ENCODE measurements around the gene MCTP1. TPM values are rescaled to one million over a fixed set of nuclear protein-coding genes. Genes with fewer than 3 reads are reported as not detected.
"Not testable (repeated sequence)": the region's sequence is repeated elsewhere in the genome, so short reads cannot be mapped to it uniquely, and the experiment has no call there.

The MCTP1 gene
- total RNA-seq, 1 donor from 2014 or later: not detected

- intact Hi-C loops (cut with micrococcal nuclease): no loop called here
- H3K36me3 Mint-ChIP-seq (ENCODE audit: low read depth): no peaks in the 10 kb centered on the region
- no peaks in the 10 kb centered on the region for H3K4me1 Mint-ChIP-seq (ENCODE audit: low read depth)
- no peak overlapping the region for H3K4me3 Mint-ChIP-seq
- H3K9me3 Mint-ChIP-seq: no peaks in the 10 kb centered on the region
- no peak for DNase-seq (ENCODE audit: low spot score)
- H3K27me3 Mint-ChIP-seq (ENCODE audit: insufficient read depth): peaks cover 10% of the 10 kb centered on the region
- no peak overlapping the region for H3K27ac Mint-ChIP-seq
These were observed 414.2 kb downstream of the MCTP1 start for GRCh38 chr5:94870511-94871183.

GRCh38 chr5:94869921-94870320 is 415.0 kb downstream of the MCTP1 start:
- H3K4me1 Mint-ChIP-seq (ENCODE audit: low read depth): no peaks in the 10 kb centered on the region
- no peaks in the 10 kb centered on the region for H3K36me3 Mint-ChIP-seq (ENCODE audit: low read depth)
- no peak overlapping the region for H3K4me3 Mint-ChIP-seq
- no peak for DNase-seq (ENCODE audit: low spot score)
- intact Hi-C loops (cut with micrococcal nuclease): no loop called here
- H3K27ac Mint-ChIP-seq: no peak overlapping the region
- H3K9me3 Mint-ChIP-seq: no peaks in the 10 kb centered on the region
- H3K27me3 Mint-ChIP-seq (ENCODE audit: insufficient read depth): peaks cover 6% of the 10 kb centered on the region

DNA sequence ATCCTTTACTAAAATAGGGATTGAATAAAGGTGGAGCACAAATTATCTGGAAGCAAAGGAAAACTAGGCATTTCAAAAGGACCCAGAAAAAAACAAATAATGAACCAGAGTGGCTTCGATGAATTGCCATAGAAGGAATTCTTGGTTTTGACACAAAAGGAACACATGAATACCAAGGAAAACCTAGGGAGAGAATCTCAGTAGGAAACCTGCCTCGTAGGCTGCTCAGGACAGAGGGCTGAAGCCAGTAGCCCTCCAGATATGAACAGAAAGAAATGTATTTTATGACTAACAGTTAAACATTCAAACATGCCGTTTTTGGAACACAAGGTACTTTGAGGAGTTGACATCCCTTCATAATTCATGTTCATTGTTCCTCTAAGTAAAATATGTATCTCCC is 420.9 kb downstream of the MCTP1 start:
- Mint-ChIP-seq H3K27me3 (ENCODE audit: insufficient read depth) (peaks cover 10% of the 10 kb centered on the region), H3K9me3 (no peaks in the 10 kb centered on the region), H3K4me1 (ENCODE audit: low read depth) (no peaks in the 10 kb centered on the region), H3K4me3 (no peak overlapping the region), H3K27ac (no peak overlapping the region), H3K36me3 (ENCODE audit: low read depth) (no peaks in the 10 kb centered on the region)
- no peak for DNase-seq (ENCODE audit: low spot score)
- intact Hi-C loops (cut with micrococcal nuclease): no loop called here

DNA sequence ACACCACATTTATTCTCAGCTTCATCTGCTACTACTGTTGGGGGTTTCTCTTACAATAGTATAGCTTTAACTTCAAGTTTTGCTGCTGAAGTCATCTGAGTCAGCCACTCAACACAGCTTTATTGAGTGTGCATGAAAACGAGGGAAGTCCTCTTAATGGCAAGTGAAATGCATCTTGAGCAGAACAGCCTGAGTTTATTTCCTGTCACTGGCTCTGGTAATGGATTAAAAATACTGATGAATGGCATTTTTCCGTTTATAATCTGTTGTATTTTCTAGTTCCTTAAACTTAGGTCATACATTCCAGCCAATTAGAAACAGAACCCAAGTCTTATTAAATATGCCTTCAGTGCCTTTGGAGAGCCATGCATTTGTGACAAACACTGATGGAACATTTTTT is 427.8 kb downstream of the MCTP1 start:
- intact Hi-C loops (cut with micrococcal nuclease): no loop called here
- peaks cover 15% of the 10 kb centered on the region for H3K27me3 Mint-ChIP-seq (ENCODE audit: insufficient read depth)
- no peak overlapping the region for H3K27ac Mint-ChIP-seq
- DNase-seq (ENCODE audit: low spot score): no peak
- no peaks in the 10 kb centered on the region for H3K4me1 Mint-ChIP-seq (ENCODE audit: low read depth)
- H3K36me3 Mint-ChIP-seq (ENCODE audit: low read depth): no peaks in the 10 kb centered on the region
- H3K4me3 Mint-ChIP-seq: no peak overlapping the region
- no peaks in the 10 kb centered on the region for H3K9me3 Mint-ChIP-seq

- Mint-ChIP-seq H3K27me3 (ENCODE audit: insufficient read depth) (peaks cover 8% of the 10 kb centered on the region), H3K4me3 (no peak overlapping the region), H3K4me1 (ENCODE audit: low read depth) (no peaks in the 10 kb centered on the region), H3K27ac (no peak overlapping the region), H3K36me3 (ENCODE audit: low read depth) (no peaks in the 10 kb centered on the region), H3K9me3 (no peaks in the 10 kb centered on the region)
- no peak for DNase-seq (ENCODE audit: low spot score)
- intact Hi-C loops (cut with micrococcal nuclease): no loop called here
These were observed 428.6 kb downstream of the MCTP1 start for GRCh38 chr5:94856257-94856800.

DNA sequence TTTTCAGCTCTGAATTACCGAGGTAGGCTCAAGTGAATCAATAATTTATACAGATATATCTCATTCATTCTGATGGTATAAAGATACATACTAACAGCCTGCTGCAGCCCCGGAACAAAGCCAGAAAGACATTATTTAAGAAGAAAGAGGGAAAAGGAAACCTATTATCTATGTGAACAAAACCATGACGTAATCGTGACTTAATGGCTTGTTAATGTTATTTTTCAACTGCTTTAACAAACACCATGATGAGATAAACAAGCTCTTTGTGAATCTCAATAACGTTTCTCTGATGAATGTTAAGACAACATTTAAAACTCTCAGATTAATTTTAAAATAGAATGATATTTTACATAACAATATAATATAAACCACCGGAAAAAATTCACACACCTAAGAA is 429.4 kb downstream of the MCTP1 start:
- Mint-ChIP-seq H3K9me3 (no peaks in the 10 kb centered on the region), H3K27ac (no peak overlapping the region), H3K27me3 (ENCODE audit: insufficient read depth) (peaks cover 5% of the 10 kb centered on the region), H3K36me3 (ENCODE audit: low read depth) (no peaks in the 10 kb centered on the region), H3K4me3 (no peak overlapping the region), H3K4me1 (ENCODE audit: low read depth) (no peaks in the 10 kb centered on the region)
- DNase-seq (ENCODE audit: low spot score): no peak
- intact Hi-C loops (cut with micrococcal nuclease): no loop called here

DNA sequence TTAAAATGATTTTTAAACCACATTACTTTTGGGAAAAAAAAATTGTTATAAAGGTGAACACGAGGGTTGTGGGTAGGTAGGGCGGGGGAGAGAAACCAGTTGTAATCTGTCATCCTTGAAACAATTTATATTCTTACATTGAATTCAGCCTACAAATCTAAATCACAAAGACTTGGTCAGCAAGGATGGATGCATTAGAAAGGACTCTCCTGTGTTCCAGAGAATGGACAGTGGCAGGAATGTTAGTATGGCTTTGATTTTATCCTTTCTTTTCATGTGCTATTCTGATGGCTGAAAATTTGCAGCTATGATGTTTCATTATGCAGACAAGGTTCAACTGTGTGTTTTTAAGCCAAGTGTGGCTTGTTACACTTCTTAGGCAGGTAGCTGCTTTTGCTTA is 431.8 kb downstream of the MCTP1 start:
- Mint-ChIP-seq H3K36me3 (ENCODE audit: low read depth) (no peaks in the 10 kb centered on the region), H3K27ac (no peak overlapping the region), H3K4me3 (no peak overlapping the region), H3K27me3 (ENCODE audit: insufficient read depth) (peaks cover 5% of the 10 kb centered on the region), H3K4me1 (ENCODE audit: low read depth) (peaks cover 3% of the 10 kb centered on the region), H3K9me3 (no peaks in the 10 kb centered on the region)
- DNase-seq (ENCODE audit: low spot score): no peak
- intact Hi-C loops (cut with micrococcal nuclease): loop anchor here (5.0 kb wide), 2 partner anchors 1051 to 1231 kb away; no protein-coding TSS in a partner anchor

DNA sequence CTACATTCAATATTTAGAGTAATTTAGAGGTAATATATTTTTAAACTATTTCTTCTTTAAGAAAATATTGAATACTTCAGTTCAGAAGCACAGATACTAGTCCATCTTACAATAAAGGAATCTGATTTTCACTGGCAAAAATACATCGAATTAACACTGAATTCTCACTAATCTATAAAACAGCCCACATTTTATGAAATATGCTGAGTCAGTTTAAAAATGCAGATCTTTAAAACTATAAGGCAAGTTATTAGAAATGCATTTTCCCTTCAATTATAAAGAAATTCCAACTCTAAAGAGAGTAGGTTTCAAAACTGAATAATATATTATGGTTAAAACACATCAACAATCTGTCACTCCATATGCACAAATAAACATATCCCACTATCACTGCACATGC is 433.9 kb downstream of the MCTP1 start:
- H3K9me3 Mint-ChIP-seq: no peaks in the 10 kb centered on the region
- H3K27ac Mint-ChIP-seq: no peak overlapping the region
- intact Hi-C loops (cut with micrococcal nuclease): loop anchor here (1.0 to 5.0 kb wide), 12 partner anchors 58 to 1269 kb away; partner anchors contain the start of genes KIAA0825 and SLF1
- no peak for DNase-seq (ENCODE audit: low spot score)
- no peak overlapping the region for H3K4me3 Mint-ChIP-seq
- no peaks in the 10 kb centered on the region for H3K27me3 Mint-ChIP-seq (ENCODE audit: insufficient read depth)
- no peaks in the 10 kb centered on the region for H3K36me3 Mint-ChIP-seq (ENCODE audit: low read depth)
- H3K4me1 Mint-ChIP-seq (ENCODE audit: low read depth): peaks cover 21% of the 10 kb centered on the region

- peak; percentile 32 for DNase-seq (ENCODE audit: low spot score)
- intact Hi-C loops (cut with micrococcal nuclease): loop anchor here (1.0 to 5.0 kb wide), 12 partner anchors 57 to 1268 kb away; partner anchors contain the start of genes KIAA0825 and SLF1
- Mint-ChIP-seq H3K27ac (no peak overlapping the region), H3K4me1 (ENCODE audit: low read depth) (peaks cover 24% of the 10 kb centered on the region), H3K4me3 (no peak overlapping the region), H3K27me3 (ENCODE audit: insufficient read depth) (no peaks in the 10 kb centered on the region), H3K9me3 (no peaks in the 10 kb centered on the region), H3K36me3 (ENCODE audit: low read depth) (no peaks in the 10 kb centered on the region)
These were observed 434.8 kb downstream of the MCTP1 start for GRCh38 chr5:94849821-94850736.

DNA sequence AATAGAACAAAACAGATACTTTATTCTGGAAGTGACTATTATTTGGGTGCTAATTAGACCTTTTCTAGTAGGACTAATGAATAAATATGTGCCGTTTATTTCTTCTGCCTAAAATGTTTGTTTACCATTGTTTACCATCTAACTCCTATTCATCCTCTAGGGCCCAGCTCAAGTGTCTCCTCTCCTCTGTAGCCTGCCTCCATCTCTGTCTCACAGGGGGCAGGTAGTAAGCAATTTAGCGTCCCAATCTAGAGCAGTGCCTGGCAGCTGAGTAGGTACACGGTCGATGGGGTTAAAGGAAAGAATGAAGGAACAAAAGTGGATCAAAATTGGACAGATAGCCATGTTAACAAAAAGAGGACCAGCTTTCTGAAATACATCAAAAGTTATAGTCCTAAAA is 435.6 kb downstream of the MCTP1 start:
- Mint-ChIP-seq H3K27ac (no peak overlapping the region), H3K27me3 (ENCODE audit: insufficient read depth) (no peaks in the 10 kb centered on the region), H3K9me3 (no peaks in the 10 kb centered on the region), H3K4me3 (no peak overlapping the region), H3K36me3 (ENCODE audit: low read depth) (no peaks in the 10 kb centered on the region), H3K4me1 (ENCODE audit: low read depth) (peaks cover 31% of the 10 kb centered on the region)
- no peak for DNase-seq (ENCODE audit: low spot score)
- intact Hi-C loops (cut with micrococcal nuclease): no loop called here

DNA sequence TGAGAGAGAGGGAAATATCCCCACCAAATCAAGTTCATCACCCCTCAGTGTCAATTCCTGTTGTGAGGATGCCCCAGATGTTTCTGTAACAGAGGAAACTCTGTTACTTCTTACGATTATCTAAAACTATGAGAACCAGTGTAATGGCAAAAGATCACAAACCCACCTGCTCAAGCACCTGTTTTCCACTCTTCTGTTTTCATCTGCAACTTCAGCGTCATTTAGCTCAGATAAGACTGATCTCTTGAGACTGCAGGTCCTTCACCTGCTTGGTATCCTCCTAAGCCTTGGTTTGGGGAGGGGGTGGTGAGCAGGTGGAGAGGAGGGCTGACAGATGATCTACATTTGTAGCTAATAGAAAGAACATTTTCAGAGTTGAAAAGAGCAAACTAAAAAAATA is 437.2 kb downstream of the MCTP1 start:
- Mint-ChIP-seq H3K27ac (no peak overlapping the region), H3K36me3 (ENCODE audit: low read depth) (no peaks in the 10 kb centered on the region), H3K27me3 (ENCODE audit: insufficient read depth) (peaks cover 5% of the 10 kb centered on the region), H3K9me3 (no peaks in the 10 kb centered on the region), H3K4me3 (no peak overlapping the region), H3K4me1 (ENCODE audit: low read depth) (peaks cover 31% of the 10 kb centered on the region)
- intact Hi-C loops (cut with micrococcal nuclease): no loop called here
- no peak for DNase-seq (ENCODE audit: low spot score)

DNA sequence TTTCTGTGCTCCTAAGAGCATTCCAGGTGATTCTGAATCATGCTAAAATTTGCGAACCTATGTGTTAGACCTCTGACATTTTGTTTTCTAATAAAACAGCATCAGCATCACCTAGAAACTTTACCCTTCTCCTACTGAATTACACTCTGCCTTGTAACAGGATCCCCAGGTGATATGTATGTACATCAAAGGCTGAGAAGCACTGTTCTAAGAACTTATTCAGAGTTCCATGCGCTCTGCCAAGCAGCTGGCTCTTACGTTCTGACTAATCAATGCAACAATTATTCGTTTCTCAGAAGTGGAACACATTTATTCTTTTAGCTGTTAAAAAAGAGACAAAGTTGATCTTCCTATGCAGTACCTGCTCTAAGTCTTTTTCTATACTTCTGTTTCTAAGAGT is 437.9 kb downstream of the MCTP1 start:
- intact Hi-C loops (cut with micrococcal nuclease): no loop called here
- H3K4me3 Mint-ChIP-seq: no peak overlapping the region
- H3K36me3 Mint-ChIP-seq (ENCODE audit: low read depth): no peaks in the 10 kb centered on the region
- H3K9me3 Mint-ChIP-seq: no peaks in the 10 kb centered on the region
- no peak overlapping the region for H3K27ac Mint-ChIP-seq
- no peak for DNase-seq (ENCODE audit: low spot score)
- peaks cover 31% of the 10 kb centered on the region for H3K4me1 Mint-ChIP-seq (ENCODE audit: low read depth)
- H3K27me3 Mint-ChIP-seq (ENCODE audit: insufficient read depth): peaks cover 6% of the 10 kb centered on the region

- Mint-ChIP-seq H3K4me1 (ENCODE audit: low read depth) (peaks cover 31% of the 10 kb centered on the region), H3K27me3 (ENCODE audit: insufficient read depth) (peaks cover 13% of the 10 kb centered on the region)
- H3K27ac Mint-ChIP-seq; H3K4me3 Mint-ChIP-seq; H3K36me3 Mint-ChIP-seq (ENCODE audit: low read depth); intact Hi-C loops (cut with micrococcal nuclease); DNase-seq (ENCODE audit: low spot score); H3K9me3 Mint-ChIP-seq: not testable (repeated sequence)
These were observed 439.2 kb downstream of the MCTP1 start for GRCh38 chr5:94845696-94846095.

Measured in activated T-helper 1 cell treated with anti-CD3 and anti-CD28 coated beads, Interleukin-12 subunit alpha, Interleukin-12 subunit beta, Interleukin-2, Interleukin-4 antibody, amounts not matched to agents 30 ng/mL and 10 ng/mL and 1 ng/mL, durations not matched to agents 14 hours and 24 hours and 36 hours (primary cell).